Right lobe of liver (tissue), 6 donors: ENCODE measurements around the gene PRDM8. TPM values are rescaled to one million over a fixed set of nuclear protein-coding genes. Genes with fewer than 3 reads are reported as not detected.

Source experiments
- ATAC-seq, 4 donors: fragments of 200-7000 bp; cut with Tn5 transposase; one replicate each; pipeline ENCODE4 v1.9.1; 2020; ENCODE audit warnings: mild to moderate bottlenecking in 4 of 4, moderate library complexity in 4 of 4
- DNase-seq, 3 donors: peaks; one replicate each; pipeline ENCODE4 v3.0.0-alpha.2; 2020
- H3K27ac ChIP-seq, 3 donors: fragments of 200-600 bp; one replicate each; pipeline ENCODE4 v1.8.0; 2022
- H3K27me3 ChIP-seq, 2 donors: fragments of 200-600 bp; one replicate each; pipeline ENCODE4 v1.8.0; 2022
- H3K36me3 ChIP-seq, 4 donors: fragments of 200-600 bp; sonication (generic) in 1 of 4; one replicate each; pipeline versions ENCODE4 v1.5.1 to v1.8.0; 2017 to 2022; ENCODE audit warnings: control low read depth in 1 of 4
- H3K4me1 ChIP-seq, 4 donors: fragments of 200-600 bp; sonication (generic) in 1 of 4; one replicate each; pipeline versions ENCODE4 v1.5.1 to v1.8.0; 2017 to 2022; ENCODE audit warnings: control low read depth in 1 of 4
- H3K4me3 ChIP-seq, 3 donors: fragments of 200-600 bp; one replicate each; pipeline ENCODE4 v1.8.0; 2022
- H3K9me3 ChIP-seq, 4 donors: fragments of 200-600 bp; sonication (generic) in 1 of 4; one replicate each; pipeline versions ENCODE4 v1.5.1 to v1.8.0; 2017 to 2022; ENCODE audit warnings: control low read depth in 1 of 4
- POLR2A ChIP-seq: fragments of 450-650 bp; IDR thresholded peaks from one replicate; pipeline ENCODE4 v1.6.1; 2017; ENCODE audit warnings: antibody characterized with exemption, mild to moderate bottlenecking
- WGBS: methylation state at CpG from one replicate; pipeline ENCODE4 v1.1.6; 2018; ENCODE audit warnings: low coverage, low lambda C conversion rate; ENCODE audit not compliant: insufficient coverage; ENCODE audit errors: missing lambda C conversion rate; 5-methylcytosine and 5-hydroxymethylcytosine counted together
- intact Hi-C, 2 donors: fragments of 100-400 bp; cut with DNase I; formaldehyde crosslinking; loops; one replicate each; pipeline versions ENCODE4 v1.11.2 to v1.14.1; 2022
- long read RNA-seq: library from polyadenylated mRNA; unstranded; transcript quantifications from one replicate; pipeline ENCODE4 v2.0.0, GENCODE V29; 2019
- total RNA-seq, 6 experiments: library from RNA; depleted of rRNA in 2 of 6; stranded (reverse); fragments of >200 nt in 2 of 6; fragmentation: NEBNext Ultra II Directional in 3 of 6; extraction: Animal tissue kit (Norgen Biotek cat#: 25700) in 3 of 6; gene quantifications; one replicate each; pipeline versions ENCODE4 v1.1.0 to v1.2.4, GENCODE V29; 2016 to 2023
- TF ChIP-seq, protein P1 (sequence below), 4 donors: fragments of 200-600 bp in 3 of 4; fragments of 450-650 bp in 1 of 4; IDR thresholded peaks; one replicate each; pipeline versions ENCODE4 v1.5.1 to v1.8.0; 2016 to 2022; ENCODE audit warnings: antibody characterized with exemption in 4 of 4, mild to moderate bottlenecking in 2 of 4
- donor health status: DM: no; HTN: yes; CAD: no.
- donor health status: DM: no; HTN: no; CAD: no.
- donor health status: DM: no; HTN: no; CAD: no.
- donor health status: DM: no; HTN: yes; CAD: no.
- donor health status: DM: no; HTN: yes; CAD: no.

The PRDM8 gene
- under 1 TPM in 5 of 6 experiments, not detected in 1; 0.07 to 0.37 (median 0.12) TPM for total RNA-seq
- long read RNA-seq, result 0 reads

DNA sequence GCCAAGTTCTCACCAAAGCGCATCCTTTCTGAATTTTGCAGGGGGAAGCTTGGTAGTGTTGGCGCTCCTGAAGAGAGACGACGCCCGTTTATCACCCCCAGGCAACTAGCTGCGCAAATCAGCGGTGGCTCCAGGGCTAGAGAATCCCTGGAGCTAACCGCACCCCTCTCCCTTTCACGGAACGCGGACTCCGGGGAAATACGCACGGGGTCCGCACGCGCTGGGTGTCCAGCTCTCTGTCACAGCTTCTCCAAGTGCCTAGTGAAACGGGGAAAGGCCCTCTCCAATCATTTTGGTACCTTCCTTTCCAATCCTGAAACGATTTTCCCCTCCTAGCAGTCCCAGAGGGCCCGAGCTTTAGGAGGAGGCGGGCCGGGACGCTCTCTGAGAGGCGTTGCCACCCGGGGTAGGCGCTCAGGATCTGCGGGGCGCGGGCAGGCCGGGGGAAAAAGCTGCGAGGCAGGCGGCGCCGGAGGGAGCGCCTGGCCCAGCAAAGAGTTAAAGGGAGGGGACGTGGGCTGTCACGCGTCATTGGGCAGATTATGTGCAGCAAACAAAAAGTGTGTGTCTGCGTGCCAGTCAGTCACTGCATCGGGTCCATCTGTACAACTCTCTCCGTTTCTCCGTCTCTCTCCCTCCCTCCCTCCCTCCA is at the start of gene PRDM8:
Gene PRDM8 (plus strand): TSS at position 582 of the 652 bp plus-strand sequence. CDS start 2,578 bp downstream, outside the sequence.
- H3K36me3 ChIP-seq, result no peaks in the 10 kb centered on the region
- H3K27ac ChIP-seq, result no peak within 1 kb of the TSS
- 11% methylated on average over 10 of the region's 42 CpGs for WGBS
- no peaks in the 10 kb centered on the region for H3K9me3 ChIP-seq
- H3K4me3 ChIP-seq, result no peak within 1 kb of the TSS
- peaks cover 6 to 27% of the 10 kb centered on the region in 2 donors for H3K27me3 ChIP-seq
- DNase-seq, result no peak
- intact Hi-C loops, result no loop called here
- ATAC-seq, result no peak
- TF ChIP-seq, protein P1, sequence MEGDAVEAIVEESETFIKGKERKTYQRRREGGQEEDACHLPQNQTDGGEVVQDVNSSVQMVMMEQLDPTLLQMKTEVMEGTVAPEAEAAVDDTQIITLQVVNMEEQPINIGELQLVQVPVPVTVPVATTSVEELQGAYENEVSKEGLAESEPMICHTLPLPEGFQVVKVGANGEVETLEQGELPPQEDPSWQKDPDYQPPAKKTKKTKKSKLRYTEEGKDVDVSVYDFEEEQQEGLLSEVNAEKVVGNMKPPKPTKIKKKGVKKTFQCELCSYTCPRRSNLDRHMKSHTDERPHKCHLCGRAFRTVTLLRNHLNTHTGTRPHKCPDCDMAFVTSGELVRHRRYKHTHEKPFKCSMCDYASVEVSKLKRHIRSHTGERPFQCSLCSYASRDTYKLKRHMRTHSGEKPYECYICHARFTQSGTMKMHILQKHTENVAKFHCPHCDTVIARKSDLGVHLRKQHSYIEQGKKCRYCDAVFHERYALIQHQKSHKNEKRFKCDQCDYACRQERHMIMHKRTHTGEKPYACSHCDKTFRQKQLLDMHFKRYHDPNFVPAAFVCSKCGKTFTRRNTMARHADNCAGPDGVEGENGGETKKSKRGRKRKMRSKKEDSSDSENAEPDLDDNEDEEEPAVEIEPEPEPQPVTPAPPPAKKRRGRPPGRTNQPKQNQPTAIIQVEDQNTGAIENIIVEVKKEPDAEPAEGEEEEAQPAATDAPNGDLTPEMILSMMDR (IDR thresholded peaks at IDR 0.05), result no peak
- no peak for TF ChIP-seq POLR2A
- H3K4me1 ChIP-seq, result peaks cover 0 to 9% (median 0%) of the 10 kb centered on the region in 4 donors

DNA sequence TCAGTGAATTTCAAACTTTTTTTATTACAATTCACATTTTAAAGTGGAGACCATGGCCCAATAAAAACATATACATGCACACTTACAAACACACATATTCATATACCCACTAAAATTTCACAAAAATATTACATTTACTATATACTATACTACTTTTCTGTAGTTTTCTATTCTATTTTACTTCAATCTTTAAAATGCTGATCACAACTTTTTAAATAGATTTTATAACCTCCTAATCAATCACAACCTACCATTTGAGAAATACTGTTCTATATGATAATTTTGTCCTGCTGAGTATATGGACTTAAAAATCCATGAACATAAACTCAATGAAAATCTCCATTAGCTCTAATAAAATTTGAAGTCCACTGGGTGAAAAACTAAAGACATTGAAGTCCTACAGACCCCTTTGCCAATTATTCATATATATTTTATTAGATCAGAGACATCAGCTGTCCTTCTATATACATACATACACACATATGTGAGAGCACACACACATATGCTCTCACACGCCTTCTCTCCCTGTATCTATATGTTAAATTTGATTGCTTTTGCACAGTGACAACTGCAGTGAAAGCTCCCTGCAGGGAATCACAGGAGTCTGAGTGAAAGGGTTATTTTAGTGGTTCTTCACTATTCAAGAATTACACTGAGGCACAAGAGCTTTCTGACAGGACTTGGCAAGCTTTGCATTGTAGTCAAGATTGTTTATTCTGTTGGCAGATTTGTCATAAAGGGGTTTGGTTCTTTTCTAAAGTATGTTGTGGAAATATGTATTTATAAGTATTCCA is 46.7 kb upstream of the PRDM8 start:
- TF ChIP-seq, protein P1 (IDR thresholded peaks at IDR 0.05), result no peak

DNA sequence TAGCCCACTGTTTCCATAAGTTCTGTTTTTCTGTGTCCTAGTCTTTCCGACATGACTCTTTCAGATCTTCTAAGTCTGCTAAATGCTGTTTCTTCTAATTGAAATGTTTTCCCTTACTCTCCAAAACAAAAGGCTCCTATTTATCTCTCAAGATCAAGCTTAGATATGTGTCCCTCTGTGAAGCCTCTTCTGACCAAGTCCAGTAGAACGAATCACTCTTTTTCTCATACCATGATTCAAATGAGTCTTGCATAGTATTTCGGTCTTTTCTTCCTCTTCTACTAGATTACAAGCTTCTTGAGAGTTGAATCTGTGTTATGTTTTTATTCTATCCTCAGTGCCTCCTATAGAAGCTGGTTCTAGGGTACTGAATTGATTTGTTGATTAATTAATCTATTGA is 45.3 kb upstream of the PRDM8 start:
- Histone ChIP-seq H3K4me1 (no peaks in the 10 kb centered on the region), H3K27ac (no peak overlapping the region), H3K9me3 (no peaks in the 10 kb centered on the region), H3K4me3 (no peak overlapping the region), H3K36me3 (no peaks in the 10 kb centered on the region), H3K27me3 (no peaks in the 10 kb centered on the region)
- WGBS, result 69% methylated on average over 3 of the region's 3 CpGs
- TF ChIP-seq, protein P1 (IDR thresholded peaks at IDR 0.05), result no peak
- no peak for TF ChIP-seq POLR2A
- ATAC-seq, result no peak
- intact Hi-C loops, result no loop called here
- DNase-seq, result no peak

More for the DNA sequence above, 46.7 kb upstream of the PRDM8 start:
- DNase-seq, result no peak
- Histone ChIP-seq H3K36me3 (no peaks in the 10 kb centered on the region), H3K9me3 (no peaks in the 10 kb centered on the region), H3K27ac (no peak overlapping the region), H3K27me3 (no peaks in the 10 kb centered on the region), H3K4me1 (no peaks in the 10 kb centered on the region), H3K4me3 (no peak overlapping the region)
- WGBS, result 33% methylated on average over 1 of the region's 1 CpG
- intact Hi-C loops, result no loop called here
- ATAC-seq, result no peak

DNA sequence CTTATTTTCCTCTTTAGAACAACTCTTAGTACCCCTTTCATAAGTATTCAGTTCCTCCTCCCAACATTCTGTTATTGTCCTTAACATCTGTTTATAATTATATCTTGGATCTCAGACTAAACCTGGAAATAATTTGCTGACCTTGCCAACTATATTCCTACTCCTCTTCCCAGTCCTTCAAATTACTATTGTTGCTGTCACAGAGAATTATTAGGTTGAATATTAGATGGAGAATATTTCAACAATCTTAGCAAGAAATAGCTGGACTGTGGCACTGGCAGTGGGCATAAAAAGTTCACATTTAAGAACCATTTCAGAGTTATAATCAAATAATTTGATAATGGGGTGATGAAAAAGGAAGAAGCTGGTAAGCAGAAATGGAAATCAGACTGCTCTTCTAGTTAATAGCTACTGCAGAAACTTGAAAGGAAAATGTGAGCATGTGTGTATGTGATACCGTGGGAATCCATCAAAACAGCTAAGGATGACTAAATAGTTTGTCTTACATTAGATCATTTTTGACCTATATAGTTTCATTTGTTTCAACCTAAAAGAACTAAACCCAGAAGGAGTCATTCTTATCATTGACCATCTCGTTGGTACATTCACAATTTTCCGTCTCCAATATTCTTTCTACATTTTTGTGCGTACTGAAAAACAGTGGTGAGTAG is 43.3 kb upstream of the PRDM8 start:
- ATAC-seq, result no peak
- TF ChIP-seq, protein P1 (IDR thresholded peaks at IDR 0.05), result no peak
- TF ChIP-seq POLR2A, result no peak
- intact Hi-C loops, result no loop called here
- Histone ChIP-seq H3K27ac (no peak overlapping the region), H3K27me3 (no peaks in the 10 kb centered on the region), H3K36me3 (no peaks in the 10 kb centered on the region), H3K9me3 (no peaks in the 10 kb centered on the region), H3K4me1 (no peaks in the 10 kb centered on the region), H3K4me3 (no peak overlapping the region)
- no peak for DNase-seq
- WGBS, result 57% methylated on average over 4 of the region's 4 CpGs
